Prostate gland (tissue), 2 donors: Measurements from ENCODE around the gene CDH16. TPM values are rescaled to one million over a fixed set of nuclear protein-coding genes. Genes with fewer than 3 reads are reported as not detected.

Source experiments
- DNase-seq: peaks from one replicate; pipeline ENCODE4 v3.0.0-alpha.2; 2019; ENCODE audit warnings: low spot score
- H3K27ac ChIP-seq, 2 donors: fragments of 200-600 bp; sonication (generic); 2 replicates each; pipeline ENCODE4 v1.5.1; 2017 to 2019
- H3K27me3 ChIP-seq: fragments of 200-600 bp; sonication (generic); replicated peaks from 2 replicates; pipeline ENCODE4 v1.5.1; 2019; ENCODE audit not compliant: insufficient read depth
- H3K36me3 ChIP-seq, 2 donors: fragments of 200-600 bp; sonication (generic); 1 replicate in 1 of 2; 2 replicates in 1 of 2; pipeline versions ENCODE4 v1.5.1 to v1.8.1; 2017 to 2019
- H3K4me1 ChIP-seq: fragments of 200-600 bp; sonication (generic); replicated peaks from 2 replicates; pipeline ENCODE4 v1.5.1; 2019
- H3K4me3 ChIP-seq, 2 donors: fragments of 200-600 bp; sonication (generic); 2 replicates each; pipeline ENCODE4 v1.5.1; 2017 to 2019
- H3K9me3 ChIP-seq: fragments of 200-600 bp; sonication (generic); 2 replicates; pipeline ENCODE4 v1.5.1; 2017
- CTCF ChIP-seq, 4 experiments: fragments of 200-600 bp in 2 of 4; fragments of 450-650 bp in 2 of 4; sonication (generic) in 2 of 4; IDR thresholded peaks; 1 replicate in 3 of 4; 2 replicates in 1 of 4; pipeline ENCODE4 v1.5.1; 2016 to 2019; ENCODE audit warnings: antibody characterized with exemption in 4 of 4, mild to moderate bottlenecking in 2 of 4, moderate library complexity in 2 of 4
- POLR2A ChIP-seq: fragments of 450-650 bp; IDR thresholded peaks from one replicate; pipeline ENCODE4 v1.6.1; 2016; ENCODE audit warnings: antibody characterized with exemption, mild to moderate bottlenecking
- POLR2AphosphoS5 ChIP-seq: sonication (generic); formaldehyde crosslinking; IDR thresholded peaks from one replicate; pipeline ENCODE4 v1.6.1; 2017; ENCODE audit warnings: antibody characterized with exemption
- WGBS: methylation state at CpG from one replicate; pipeline ENCODE4 v1.1.5; 2018; 5-methylcytosine and 5-hydroxymethylcytosine counted together
- intact Hi-C: fragments of 100-400 bp; cut with DNase I; formaldehyde crosslinking; loops from one replicate; pipeline ENCODE4 v1.14.2; 2022
- total RNA-seq, 2 donors: library from RNA; depleted of rRNA; stranded (reverse); fragments of >200 nt; gene quantifications; one replicate each; pipeline ENCODE4 v1.1.0, GENCODE V29; 2016

The CDH16 gene
- total RNA-seq, 2 donors from 2014 or later = not detected

DNA sequence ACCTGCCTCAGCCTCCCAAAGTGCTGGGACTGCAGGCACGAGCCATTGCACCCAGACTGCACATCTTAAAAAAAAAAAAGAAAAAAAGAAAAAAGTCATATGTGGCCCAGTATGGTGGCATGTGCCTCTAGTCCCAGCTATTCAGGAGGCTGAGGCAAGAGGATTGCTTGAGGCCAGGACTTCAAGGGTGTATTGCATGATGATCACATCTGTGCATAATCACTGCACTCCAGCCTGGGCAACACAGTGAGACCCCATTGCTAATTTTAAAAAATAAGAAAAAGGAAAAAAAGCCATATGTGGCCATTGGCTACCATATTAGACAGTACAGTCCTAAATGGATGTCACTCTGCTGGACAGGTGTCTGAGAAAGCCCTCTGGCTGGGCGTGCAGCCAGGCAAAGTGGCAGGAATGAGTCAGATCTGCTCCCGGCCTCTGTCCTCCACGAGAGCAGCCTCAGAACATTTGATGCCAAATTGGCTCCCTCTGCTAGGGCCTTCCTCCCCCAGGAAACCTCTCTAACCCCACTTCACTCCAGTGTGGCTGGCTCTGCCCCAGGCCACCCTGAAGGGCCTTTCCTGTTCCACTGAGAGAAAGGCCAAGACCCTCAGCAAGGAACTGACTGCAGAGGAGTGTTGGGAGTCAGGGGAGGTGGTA, 59.8 kb downstream of the CDH16 start:
- intact Hi-C loops = no loop called here
- H3K9me3 ChIP-seq = no peaks in the 10 kb centered on the region
- WGBS = 49% methylated on average over 4 of the region's 4 CpGs
- H3K4me1 ChIP-seq = no peaks in the 10 kb centered on the region
- no peak overlapping the region for H3K4me3 ChIP-seq
- H3K27me3 ChIP-seq = no peaks in the 10 kb centered on the region
- TF ChIP-seq CTCF (IDR thresholded peaks at IDR 0.05) (no peak), POLR2AphosphoS5 (no peak), POLR2A (no peak)
- DNase-seq = no peak
- no peaks in the 10 kb centered on the region for H3K36me3 ChIP-seq
- no peak overlapping the region for H3K27ac ChIP-seq

Other genes starting within 250 kb of the CDH16 start
- 10 to 100 TPM; 46.9 to 57.7 TPM for gene CMTM4, start 222.1 kb downstream of the CDH16 start, total RNA-seq
- gene DYNC1LI2, start 167.3 kb downstream of the CDH16 start, total RNA-seq = 100 to 1,000 TPM in 1 of 2 donors, 10 to 100 TPM in 1; 98.1 to 149 TPM
- gene TERB1, start 117.3 kb downstream of the CDH16 start, total RNA-seq = 1 to 10 TPM in 1 of 2 donors, not detected in 1; 2.1 TPM
- 10 to 100 TPM; 39.6 to 58.2 TPM for gene NAE1, start 87.9 kb downstream of the CDH16 start, total RNA-seq
- gene CA7, start 74.5 kb downstream of the CDH16 start, total RNA-seq = 1 to 10 TPM in 1 of 2 donors, not detected in 1; 1.9 TPM
- gene PDP2, start 38.4 kb downstream of the CDH16 start, total RNA-seq = 10 to 100 TPM in 1 of 2 donors, 1 to 10 TPM in 1; 9.2 to 21.9 TPM
- 10 to 100 TPM; 17.0 to 37.0 TPM for gene RRAD, start 6.7 kb upstream of the CDH16 start, total RNA-seq
- gene CIAO2B, start 15.5 kb upstream of the CDH16 start, total RNA-seq = 100 to 1,000 TPM in 1 of 2 donors, 10 to 100 TPM in 1; 80.2 to 159 TPM
- 10 to 100 TPM; 36.3 to 61.5 TPM for gene CES2, start 16.6 kb upstream of the CDH16 start, total RNA-seq
- gene CES3, start 42.4 kb upstream of the CDH16 start, total RNA-seq = under 1 TPM; 0.36 to 0.80 TPM
- 10 to 100 TPM in 1 of 2 donors, 1 to 10 TPM in 1; 1.4 to 10.7 TPM for gene CES4A, start 69.7 kb upstream of the CDH16 start, total RNA-seq
- 10 to 100 TPM; 27.0 to 46.2 TPM for gene CBFB, start 110.3 kb upstream of the CDH16 start, total RNA-seq
- gene PHAF1, start 191.1 kb upstream of the CDH16 start, total RNA-seq = 10 to 100 TPM; 30.1 to 31.9 TPM
- 10 to 100 TPM; 32.1 to 37.3 TPM for gene B3GNT9, start 232.1 kb upstream of the CDH16 start, total RNA-seq
- gene TRADD, start 241.0 kb upstream of the CDH16 start, total RNA-seq = 10 to 100 TPM; 33.3 to 56.3 TPM
- gene FBXL8, start 241.1 kb upstream of the CDH16 start, total RNA-seq = 100 to 1,000 TPM in 1 of 2 donors, 10 to 100 TPM in 1; 67.9 to 124 TPM
- gene HSF4, start 245.9 kb upstream of the CDH16 start, total RNA-seq = 100 to 1,000 TPM; 109 to 137 TPM